ENCODE results near the gene LIN9.
"Not testable (repeated sequence)": the region's sequence is repeated elsewhere in the genome, so short reads cannot be mapped to it uniquely, and the experiment has no call there.

Gene LIN9

GRCh38 chr1:226272233-226272902, 36.6 kb downstream of the LIN9 start:
- not testable (repeated sequence) for DNase-seq (ENCODE audit: low read depth)

DNA sequence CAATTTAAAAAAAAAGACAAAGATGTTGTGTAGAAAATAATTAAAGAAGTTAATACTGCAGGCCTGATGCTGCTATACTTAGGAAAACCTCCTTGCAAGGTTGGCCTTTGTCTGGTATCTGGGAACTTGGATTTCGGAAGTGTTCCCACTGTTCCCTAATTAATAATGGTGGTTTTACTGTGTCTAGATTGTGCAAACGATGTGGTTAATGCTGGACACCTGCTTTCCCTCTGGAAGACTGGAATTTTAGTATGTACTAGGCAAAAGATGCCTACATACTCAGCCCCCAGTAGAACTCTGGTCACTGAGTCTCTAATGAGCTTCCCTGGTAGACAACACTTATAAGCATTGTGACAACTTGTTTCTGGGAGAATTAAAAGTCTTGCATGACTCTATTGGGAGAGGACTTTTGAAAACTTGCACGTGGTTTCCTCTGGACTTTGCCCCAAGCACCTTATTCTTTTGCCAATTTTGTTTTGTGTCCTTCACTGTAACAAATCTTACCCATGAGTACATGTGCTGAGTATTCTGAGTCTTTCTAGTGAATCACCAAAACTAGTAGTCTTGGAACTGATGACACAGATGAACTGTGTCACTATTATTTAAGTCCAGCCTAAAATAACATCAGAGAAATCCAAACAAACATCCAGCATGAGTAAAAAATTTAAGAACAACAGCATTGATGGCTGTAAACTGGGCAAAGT, 40.4 kb downstream of the LIN9 start:
- no peak for DNase-seq (ENCODE audit: low read depth)

- no peak for DNase-seq (ENCODE audit: low read depth)
These were observed 47.1 kb downstream of the LIN9 start for GRCh38 chr1:226261818-226262217.

DNA sequence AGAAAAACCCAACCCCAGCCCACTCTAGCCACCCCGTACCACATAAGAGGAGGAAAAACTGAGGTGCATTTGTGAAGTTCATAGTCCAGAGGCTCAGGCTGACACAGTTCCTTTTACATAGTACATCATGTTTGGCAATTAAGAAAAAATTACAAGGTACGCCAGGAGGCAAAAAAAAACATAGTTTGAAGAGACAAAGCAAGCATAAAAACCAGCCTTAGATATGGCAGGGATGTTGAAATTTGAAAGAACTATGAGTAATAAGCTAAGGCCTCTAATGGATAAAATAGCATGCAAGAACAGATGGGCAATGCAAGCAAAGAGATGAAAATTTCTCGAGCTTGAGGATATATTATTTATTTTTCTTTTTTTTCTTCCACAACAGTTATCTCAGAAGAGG, 53.6 kb downstream of the LIN9 start:
- DNase-seq (ENCODE audit: low read depth): no peak

- no peak for DNase-seq (ENCODE audit: low read depth)
These were observed 55.0 kb downstream of the LIN9 start for GRCh38 chr1:226253933-226254332.

DNA sequence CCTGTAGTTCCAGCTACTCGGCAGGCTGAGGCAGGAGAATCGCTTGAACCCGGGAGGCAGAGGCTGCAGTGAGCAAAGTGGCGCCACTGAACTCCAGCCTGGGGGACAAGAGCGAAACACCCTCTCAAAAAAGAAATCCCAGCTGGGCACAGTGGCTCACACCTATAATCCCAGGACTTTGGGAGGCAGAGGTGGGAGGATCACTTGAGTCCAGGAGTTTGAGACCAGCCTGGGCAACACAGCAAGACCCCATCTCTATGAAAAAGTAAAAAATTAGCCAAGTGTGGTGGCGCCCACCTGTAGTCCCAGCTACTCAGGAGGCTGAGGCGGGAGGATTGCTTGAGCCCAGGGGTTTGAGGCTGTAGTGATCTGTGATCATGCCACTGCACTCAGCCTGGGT, 56.1 kb downstream of the LIN9 start:
- DNase-seq (ENCODE audit: low read depth): not testable (repeated sequence)

DNA sequence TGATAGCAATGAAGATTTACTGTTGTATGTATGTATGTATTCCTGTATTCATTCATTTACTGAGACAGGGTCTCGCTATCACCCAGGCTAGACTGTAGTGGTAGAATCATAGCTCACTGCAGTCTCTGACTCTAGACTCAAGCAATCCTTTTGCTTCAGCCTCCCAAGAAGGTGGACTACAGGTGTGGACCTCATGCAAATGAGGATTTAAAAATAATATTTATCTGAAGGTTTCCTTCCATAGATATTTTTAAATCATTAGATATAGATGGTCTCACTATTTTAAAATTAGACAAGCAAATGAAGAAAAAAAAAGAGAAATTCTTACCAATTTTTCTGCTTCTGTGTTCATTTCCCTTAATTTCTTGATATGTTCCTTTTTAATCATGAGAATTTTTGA, 58.5 kb downstream of the LIN9 start:
- no peak for DNase-seq (ENCODE audit: low read depth)

- DNase-seq (ENCODE audit: low read depth): no peak
These were observed 60.2 kb downstream of the LIN9 start for GRCh38 chr1:226248796-226249195.

DNA sequence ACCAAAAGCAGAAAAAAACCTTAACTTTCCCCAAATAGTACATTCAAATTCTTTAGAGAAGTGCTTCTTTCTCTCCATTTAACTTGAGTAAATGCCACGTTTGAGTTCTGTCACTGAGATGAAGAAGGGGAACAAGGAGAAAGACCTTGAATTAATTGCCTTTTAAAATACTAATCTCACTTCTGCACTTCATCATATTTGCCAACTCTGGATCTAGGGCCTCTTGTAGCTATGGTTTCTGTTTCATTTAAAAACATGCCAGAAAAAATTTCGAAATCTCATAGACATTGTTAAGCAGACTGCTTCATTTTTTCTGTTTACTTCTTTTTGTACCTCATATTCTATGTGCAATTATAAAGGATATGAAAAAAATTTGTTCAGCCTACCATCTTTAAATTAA, 60.9 kb downstream of the LIN9 start:
- DNase-seq (ENCODE audit: low read depth): no peak

DNA sequence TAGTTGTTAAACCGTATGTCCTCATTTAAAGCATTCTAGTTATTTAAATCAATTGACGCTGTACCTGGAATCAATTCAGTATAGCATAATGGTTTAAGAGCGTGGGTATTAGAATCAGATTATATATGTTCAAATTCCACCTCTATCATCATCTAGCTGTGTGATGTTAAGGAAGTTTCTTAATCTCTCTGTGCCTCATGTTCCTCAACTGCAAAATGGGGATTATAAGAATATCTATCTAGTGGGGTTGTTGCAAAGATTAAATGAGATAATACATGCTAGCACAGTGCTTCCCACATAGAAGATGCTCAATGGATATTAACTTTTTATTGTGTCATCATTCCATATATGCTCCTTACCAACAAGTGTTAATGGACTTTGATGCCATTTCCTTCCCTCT, 69.5 kb downstream of the LIN9 start:
- no peak for DNase-seq (ENCODE audit: low read depth)

DNA sequence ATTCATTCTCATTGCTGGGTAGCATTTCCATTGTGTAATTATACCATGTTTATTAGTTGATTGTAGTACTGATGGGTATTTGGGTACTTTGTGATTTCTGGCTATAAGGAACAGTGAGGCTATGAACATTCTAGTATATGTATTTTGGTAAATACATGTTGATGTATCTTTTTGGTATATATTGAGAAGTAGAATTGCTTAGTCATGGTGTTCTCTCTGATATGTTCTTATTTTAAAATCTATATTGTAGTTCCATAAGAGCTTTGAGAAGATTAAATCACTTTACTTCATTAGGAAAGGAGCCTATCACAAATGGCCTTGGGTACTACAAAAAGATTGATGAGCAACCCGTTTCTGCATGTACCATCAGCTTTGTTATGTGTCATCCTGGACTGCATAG, 72.1 kb downstream of the LIN9 start:
- DNase-seq (ENCODE audit: low read depth): no peak

DNA sequence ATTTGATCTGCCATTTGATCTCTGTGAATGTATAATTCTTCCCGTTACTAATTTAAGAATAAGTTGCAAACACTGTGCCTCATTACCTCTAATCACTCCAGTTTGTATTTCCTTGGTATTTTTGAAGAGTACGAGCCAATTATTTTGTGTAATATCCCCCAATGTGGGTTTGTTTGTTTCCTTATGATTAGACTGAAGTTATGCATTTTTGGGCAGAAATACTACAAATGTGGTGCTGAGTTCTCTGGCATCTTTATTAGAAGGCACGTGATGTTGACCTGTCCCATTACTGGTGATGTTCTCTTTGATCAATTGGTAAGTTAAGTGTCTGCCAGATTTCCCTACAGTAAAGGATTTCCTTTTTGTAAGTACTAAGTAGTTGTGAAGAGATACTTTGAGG, 75.2 kb downstream of the LIN9 start:
- no peak for DNase-seq (ENCODE audit: low read depth)

DNA sequence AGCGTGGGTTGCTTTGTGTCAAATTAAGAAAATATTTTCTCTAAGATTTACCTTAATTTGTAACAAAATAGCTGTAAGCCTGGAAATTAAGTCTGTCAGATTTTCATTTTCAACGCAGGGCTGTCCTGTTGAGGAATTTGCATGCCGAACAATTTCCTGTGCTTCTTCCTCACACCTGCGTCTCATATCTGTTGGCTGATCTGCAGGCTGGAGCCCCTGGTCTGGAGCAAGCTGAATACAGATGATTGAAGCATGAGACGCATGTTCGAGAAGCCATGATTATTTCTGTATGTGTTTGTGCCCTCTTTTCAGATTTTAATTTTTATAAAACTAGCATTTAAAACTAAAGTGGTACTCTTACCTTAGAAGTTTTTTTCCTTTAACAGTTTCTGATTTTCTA, 75.7 kb downstream of the LIN9 start:
- no peak for DNase-seq (ENCODE audit: low read depth)

- no peak for DNase-seq (ENCODE audit: low read depth)
These were observed 82.4 kb downstream of the LIN9 start for GRCh38 chr1:226226601-226227000.

GRCh38 chr1:226223786-226224244, 85.1 kb downstream of the LIN9 start:
- no peak for DNase-seq (ENCODE audit: low read depth)

DNA sequence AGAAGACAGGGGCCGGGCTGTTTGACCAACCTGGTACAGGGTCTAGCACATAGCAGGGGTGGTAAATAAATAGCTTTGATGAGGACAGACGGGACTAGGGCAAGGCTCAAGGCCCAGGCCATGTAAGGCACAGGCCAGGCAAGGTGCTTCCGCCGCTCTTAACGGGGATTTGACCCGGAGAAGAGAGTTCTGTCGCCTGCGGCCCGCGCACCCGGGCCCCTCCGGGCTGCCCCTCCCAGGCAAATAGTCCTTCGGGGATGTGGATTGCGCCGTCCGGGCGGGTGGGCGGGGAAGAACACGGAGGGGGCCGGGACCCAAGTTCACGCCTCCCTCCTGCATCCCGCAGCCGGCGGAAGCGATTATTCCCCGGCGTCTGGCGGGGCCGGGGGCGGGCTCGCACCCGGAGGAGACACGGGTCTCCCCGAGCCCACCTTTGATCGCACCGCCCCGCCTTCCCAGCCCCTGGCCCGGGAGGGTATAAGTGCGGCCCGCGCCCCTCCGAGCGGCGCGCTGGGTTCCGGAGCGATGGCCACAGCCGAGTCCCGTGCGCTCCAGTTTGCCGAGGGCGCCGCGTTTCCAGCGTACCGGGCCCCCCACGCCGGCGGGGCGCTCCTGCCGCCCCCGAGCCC, 85.7 kb downstream of the LIN9 start, which contains the start of gene MIXL1:
MIXL1 (plus strand) TSS at position 508 of the 629 bp plus-strand sequence; CDS start at position 526, 18 bp downstream.
- no peak for DNase-seq (ENCODE audit: low read depth)

- DNase-seq (ENCODE audit: low read depth): no peak
These were observed 86.3 kb downstream of the LIN9 start for GRCh38 chr1:226222686-226223085.

GRCh38 chr1:226220473-226221189, 88.3 kb downstream of the LIN9 start:
- no peak for DNase-seq (ENCODE audit: low read depth)

DNA sequence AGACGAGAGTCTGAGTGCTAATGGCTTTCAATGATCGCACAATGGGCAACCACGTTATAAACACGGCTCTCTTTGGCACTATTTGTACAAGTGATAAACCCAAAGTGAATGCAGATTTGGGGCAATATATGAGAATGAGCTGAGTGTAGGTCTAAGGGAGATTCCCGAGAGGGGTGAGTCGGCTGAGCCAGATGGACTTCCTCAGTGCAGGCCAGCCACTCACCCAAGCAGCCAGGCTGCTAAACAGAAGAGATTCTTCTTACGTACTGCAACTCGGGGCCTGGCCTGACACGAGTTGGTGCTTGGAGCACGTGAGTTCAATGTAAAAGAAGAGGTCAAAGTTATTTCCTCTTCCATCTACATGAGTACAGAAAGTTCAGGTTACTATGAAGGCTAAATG, 91.7 kb downstream of the LIN9 start:
- no peak for DNase-seq (ENCODE audit: low read depth)

- no peak for DNase-seq (ENCODE audit: low read depth)
These were observed 92.9 kb downstream of the LIN9 start for GRCh38 chr1:226216056-226216455.

DNA sequence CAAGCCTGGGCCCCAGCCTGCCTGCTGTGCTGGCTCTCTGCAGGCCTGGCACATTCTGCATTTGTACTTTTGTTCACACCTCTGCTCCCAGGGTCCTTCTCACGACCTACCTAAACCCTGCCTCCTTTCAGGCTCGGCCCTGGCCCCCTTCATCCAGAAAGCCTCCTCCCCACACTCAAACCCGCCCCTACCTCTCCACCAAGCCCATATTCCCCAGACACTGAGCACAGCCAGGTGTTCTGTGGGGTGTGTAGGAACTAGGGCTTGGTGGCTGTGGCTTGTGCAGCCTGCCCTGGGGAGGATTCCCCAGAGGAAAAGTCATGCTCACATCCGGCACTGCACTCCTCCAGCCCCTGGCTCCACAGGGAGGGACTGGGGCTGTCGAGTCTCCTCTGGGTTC, 93.7 kb downstream of the LIN9 start:
- no peak for DNase-seq (ENCODE audit: low read depth)

DNA sequence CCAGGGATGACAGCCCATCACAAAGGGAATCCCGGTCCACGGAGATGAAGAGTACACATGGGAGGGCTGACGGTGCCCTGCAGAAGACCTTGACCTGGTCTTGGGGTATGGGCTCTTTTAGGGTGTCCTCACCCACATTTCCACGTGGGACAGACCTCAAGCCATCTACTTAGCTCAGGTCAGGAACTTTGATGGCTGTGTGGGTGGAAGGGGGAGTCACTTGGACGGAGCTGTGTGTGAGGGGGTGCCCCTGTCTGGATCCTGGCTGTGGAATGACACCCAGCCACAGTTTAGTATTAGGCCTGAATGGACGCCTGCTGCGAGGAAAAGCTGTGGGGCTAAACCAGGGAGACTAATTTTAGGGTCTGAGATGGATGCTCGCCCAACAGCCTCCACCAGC, 96.4 kb downstream of the LIN9 start:
- DNase-seq (ENCODE audit: low read depth): no peak

All from activated T-helper 9 cell treated with anti-CD3 and anti-CD28 coated beads, Interleukin-2, amount 50 U/mL, for 16 hours (primary cell).